ENCODE results near the gene EFCAB9. TPM values are rescaled to one million over a fixed set of nuclear protein-coding genes. Genes with fewer than 3 reads are reported as not detected.
"Not testable (repeated sequence)": the region's sequence is repeated elsewhere in the genome, so short reads cannot be mapped to it uniquely, and the experiment has no call there.

Gene EFCAB9
- total and polyA plus RNA-seq, 2 donors (not counting 1 experiment from before 2014, with no cell fraction given), result not detected

GRCh38 chr5:172199446-172199845, 5.5 kb downstream of the EFCAB9 start:
- no peaks in the 10 kb centered on the region for H3K9me3 ChIP-seq (ENCODE audit: control insufficient read depth, insufficient read depth, low read depth, low read length)
- no peaks in the 10 kb centered on the region for H4K20me1 ChIP-seq (ENCODE audit: control insufficient read depth, extremely low read depth, insufficient read depth, low read length)
- no peak overlapping the region for H3K9ac ChIP-seq (ENCODE audit: insufficient read depth, low read length)
- H2AFZ ChIP-seq (ENCODE audit: low read length), result no peak overlapping the region
- no peaks in the 10 kb centered on the region for H3K79me2 ChIP-seq (ENCODE audit: control insufficient read depth, insufficient read depth, low read length)
- no peaks in the 10 kb centered on the region for H3K4me1 ChIP-seq (ENCODE audit: control insufficient read depth, extremely low read depth, insufficient read depth, low read length)
- no peak for TF ChIP-seq CTCF (conservative IDR thresholded peaks at IDR 0.05 in 1 of 2, IDR thresholded peaks at IDR 0.05 in 1 of 2; ENCODE audit: low read depth in 1 of 2, low read length in 2 of 2)
- no peak for TF ChIP-seq EZH2 (IDR thresholded peaks at IDR 0.05; ENCODE audit: low read length, missing control alignments)
- H3K27ac ChIP-seq (ENCODE audit: insufficient read depth, low read length), result no peak overlapping the region
- H3K4me2 ChIP-seq (ENCODE audit: extremely low read depth, insufficient read depth, low read length), result no peak overlapping the region
- H3K36me3 ChIP-seq (ENCODE audit: control insufficient read depth, insufficient read depth, low read length), result no peaks in the 10 kb centered on the region
- no peaks in the 10 kb centered on the region for H3K27me3 ChIP-seq (ENCODE audit: control insufficient read depth, insufficient read depth, low read length)
- no peak for DNase-seq (ENCODE audit: low read depth in 2 of 2)
- H3K4me3 ChIP-seq (replicated peaks in 1 of 4; ENCODE audit: control extremely low read depth in 1 of 4, insufficient read depth in 1 of 4, low read depth in 3 of 4, low read length in 4 of 4), result no peak overlapping the region

- Histone ChIP-seq H3K9ac (ENCODE audit: insufficient read depth, low read length) (no peak overlapping the region), H3K9me3 (ENCODE audit: control insufficient read depth, insufficient read depth, low read depth, low read length) (no peaks in the 10 kb centered on the region), H3K4me2 (ENCODE audit: extremely low read depth, insufficient read depth, low read length) (no peak overlapping the region), H2AFZ (ENCODE audit: low read length) (no peak overlapping the region), H4K20me1 (ENCODE audit: control insufficient read depth, extremely low read depth, insufficient read depth, low read length) (no peaks in the 10 kb centered on the region), H3K4me3 (replicated peaks in 1 of 4; ENCODE audit: control extremely low read depth in 1 of 4, insufficient read depth in 1 of 4, low read depth in 3 of 4, low read length in 4 of 4) (no peak overlapping the region), H3K27me3 (ENCODE audit: control insufficient read depth, insufficient read depth, low read length) (no peaks in the 10 kb centered on the region), H3K36me3 (ENCODE audit: control insufficient read depth, insufficient read depth, low read length) (no peaks in the 10 kb centered on the region), H3K4me1 (ENCODE audit: control insufficient read depth, extremely low read depth, insufficient read depth, low read length) (no peaks in the 10 kb centered on the region), H3K27ac (ENCODE audit: insufficient read depth, low read length) (no peak overlapping the region), H3K79me2 (ENCODE audit: control insufficient read depth, insufficient read depth, low read length) (no peaks in the 10 kb centered on the region)
- TF ChIP-seq CTCF (conservative IDR thresholded peaks at IDR 0.05 in 1 of 2, IDR thresholded peaks at IDR 0.05 in 1 of 2; ENCODE audit: low read depth in 1 of 2, low read length in 2 of 2) (no peak), EZH2 (IDR thresholded peaks at IDR 0.05; ENCODE audit: low read length, missing control alignments) (no peak)
- DNase-seq (ENCODE audit: low read depth in 2 of 2), result no peak
Measured at GRCh38 chr5:172200476-172200875, 6.5 kb downstream of the EFCAB9 start.

- not testable (repeated sequence) for H3K4me2 ChIP-seq (ENCODE audit: extremely low read depth, insufficient read depth, low read length); DNase-seq (ENCODE audit: low read depth in 2 of 2); H3K4me3 ChIP-seq (replicated peaks in 1 of 4; ENCODE audit: control extremely low read depth in 1 of 4, insufficient read depth in 1 of 4, low read depth in 3 of 4, low read length in 4 of 4); H3K4me1 ChIP-seq (ENCODE audit: control insufficient read depth, extremely low read depth, insufficient read depth, low read length); H2AFZ ChIP-seq (ENCODE audit: low read length); H3K9ac ChIP-seq (ENCODE audit: insufficient read depth, low read length); H3K36me3 ChIP-seq (ENCODE audit: control insufficient read depth, insufficient read depth, low read length); H3K9me3 ChIP-seq (ENCODE audit: control insufficient read depth, insufficient read depth, low read depth, low read length); H3K79me2 ChIP-seq (ENCODE audit: control insufficient read depth, insufficient read depth, low read length); H3K27ac ChIP-seq (ENCODE audit: insufficient read depth, low read length); H3K27me3 ChIP-seq (ENCODE audit: control insufficient read depth, insufficient read depth, low read length); H4K20me1 ChIP-seq (ENCODE audit: control insufficient read depth, extremely low read depth, insufficient read depth, low read length)
Measured at GRCh38 chr5:172205984-172206383, 12.0 kb downstream of the EFCAB9 start.
